Hematopoietic multipotent progenitor cell treated with erythropoietin and hydrocortisone succinate and interleukin-3 and kit ligand, for 8 days (in vitro differentiated cells): ENCODE data around the gene SH2D7.
A peak's percentile ranks its signal among the peaks of the same experiment; 100 is the strongest.

Experiments used
- DNase-seq: peaks from one replicate; pipeline ENCODE4 v3.0.0-alpha.2; 2015

Gene SH2D7

GRCh38 chr15:78104566-78105475 lies 12.5 kb downstream of the SH2D7 start:
- DNase-seq, result no peak

- no peak for DNase-seq
Measured at GRCh38 chr15:78105476-78106241, 13.3 kb downstream of the SH2D7 start.

- DNase-seq, result no peak
Measured at GRCh38 chr15:78107471-78107870, 15.1 kb downstream of the SH2D7 start.

- DNase-seq, result peak; percentile 90
Measured at GRCh38 chr15:78108300-78109084, 16.1 kb downstream of the SH2D7 start.

- DNase-seq, result no peak
Measured at GRCh38 chr15:78109156-78109555, 16.8 kb downstream of the SH2D7 start.

GRCh38 chr15:78110096-78110495 lies 17.7 kb downstream of the SH2D7 start:
- DNase-seq, result no peak

GRCh38 chr15:78110916-78111475 lies 18.6 kb downstream of the SH2D7 start:
- no peak for DNase-seq

- no peak for DNase-seq
Measured at GRCh38 chr15:78111788-78112187, 19.4 kb downstream of the SH2D7 start.

- DNase-seq, result no peak
Measured at GRCh38 chr15:78112551-78112950, 20.2 kb downstream of the SH2D7 start.

GRCh38 chr15:78120523-78120922 lies 28.2 kb downstream of the SH2D7 start:
- DNase-seq, result no peak

- DNase-seq, result no peak
Measured at GRCh38 chr15:78125267-78125666, 32.9 kb downstream of the SH2D7 start.

GRCh38 chr15:78127882-78128281 lies 35.5 kb downstream of the SH2D7 start:
- DNase-seq, result no peak

- no peak for DNase-seq
Measured at GRCh38 chr15:78129077-78129750, 36.9 kb downstream of the SH2D7 start.

GRCh38 chr15:78129751-78130287 lies 37.5 kb downstream of the SH2D7 start:
- no peak for DNase-seq

- no peak for DNase-seq
Measured at GRCh38 chr15:78130466-78131294, 38.3 kb downstream of the SH2D7 start.

GRCh38 chr15:78131295-78132061 lies 39.1 kb downstream of the SH2D7 start, which contains the start of gene CIB2:
Gene CIB2 (minus strand): TSS chr15:78131445. CDS start chr15:78131215, 230 bp downstream.
- peak; percentile 61 for DNase-seq

- no peak for DNase-seq
Measured at GRCh38 chr15:78133801-78134200, 41.4 kb downstream of the SH2D7 start.

- no peak for DNase-seq
Measured at GRCh38 chr15:78139578-78139977, 47.2 kb downstream of the SH2D7 start.

GRCh38 chr15:78140292-78140691 lies 47.9 kb downstream of the SH2D7 start:
- no peak for DNase-seq

- DNase-seq, result no peak
Measured at GRCh38 chr15:78142332-78142731, 50.0 kb downstream of the SH2D7 start.
